Activated CD4-positive, alpha-beta T cell treated with anti-CD3 and anti-CD28 coated beads, Interleukin-10, Interleukin-2, amounts not matched to agents 100 ng/mL and 50 ng/mL, durations not matched to agents 16 hours and 8 hours (primary cell): Measurements from ENCODE around the gene MRPL36.
"Not testable (repeated sequence)": the region's sequence is repeated elsewhere in the genome, so short reads cannot be mapped to it uniquely, and the experiment has no call there.

Source experiments
- DNase-seq: peaks from one replicate; pipeline ENCODE4 v3.0.0-alpha.2; 2020

Gene MRPL36

GRCh38 chr5:1831677-1832313 lies 32.2 kb upstream of the MRPL36 start:
- no peak for DNase-seq

- DNase-seq: no peak
These were observed 31.6 kb upstream of the MRPL36 start for GRCh38 chr5:1831257-1831656.

- DNase-seq: no peak
These were observed 31.1 kb upstream of the MRPL36 start for GRCh38 chr5:1830571-1831228.

DNA sequence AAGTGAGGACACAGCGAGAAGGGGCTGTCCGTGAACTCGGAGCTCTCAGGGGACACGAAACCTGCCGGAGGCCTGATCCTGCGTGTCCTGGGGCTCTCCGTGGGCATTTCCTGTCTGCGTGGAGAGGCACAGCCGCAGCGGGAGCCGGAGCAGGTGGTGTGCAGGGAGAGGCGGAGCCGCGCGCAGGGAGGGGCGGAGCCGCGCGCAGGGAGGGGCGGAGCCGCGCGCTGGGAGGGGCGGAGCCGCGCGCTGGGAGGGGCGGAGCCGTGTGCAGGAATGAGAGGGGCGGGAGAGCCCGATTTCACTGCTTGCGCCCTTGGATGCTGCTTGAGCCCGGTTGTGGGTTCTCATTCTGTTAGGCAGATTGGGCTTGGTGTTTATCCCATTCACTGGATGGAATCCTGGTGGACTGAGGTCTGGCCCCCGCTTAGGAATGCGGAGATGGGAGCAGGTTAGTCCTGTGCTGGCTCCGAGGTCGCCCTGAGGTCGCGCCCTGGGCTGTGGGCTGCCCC lies 28.3 kb upstream of the MRPL36 start:
- DNase-seq: peak; percentile 12

DNA sequence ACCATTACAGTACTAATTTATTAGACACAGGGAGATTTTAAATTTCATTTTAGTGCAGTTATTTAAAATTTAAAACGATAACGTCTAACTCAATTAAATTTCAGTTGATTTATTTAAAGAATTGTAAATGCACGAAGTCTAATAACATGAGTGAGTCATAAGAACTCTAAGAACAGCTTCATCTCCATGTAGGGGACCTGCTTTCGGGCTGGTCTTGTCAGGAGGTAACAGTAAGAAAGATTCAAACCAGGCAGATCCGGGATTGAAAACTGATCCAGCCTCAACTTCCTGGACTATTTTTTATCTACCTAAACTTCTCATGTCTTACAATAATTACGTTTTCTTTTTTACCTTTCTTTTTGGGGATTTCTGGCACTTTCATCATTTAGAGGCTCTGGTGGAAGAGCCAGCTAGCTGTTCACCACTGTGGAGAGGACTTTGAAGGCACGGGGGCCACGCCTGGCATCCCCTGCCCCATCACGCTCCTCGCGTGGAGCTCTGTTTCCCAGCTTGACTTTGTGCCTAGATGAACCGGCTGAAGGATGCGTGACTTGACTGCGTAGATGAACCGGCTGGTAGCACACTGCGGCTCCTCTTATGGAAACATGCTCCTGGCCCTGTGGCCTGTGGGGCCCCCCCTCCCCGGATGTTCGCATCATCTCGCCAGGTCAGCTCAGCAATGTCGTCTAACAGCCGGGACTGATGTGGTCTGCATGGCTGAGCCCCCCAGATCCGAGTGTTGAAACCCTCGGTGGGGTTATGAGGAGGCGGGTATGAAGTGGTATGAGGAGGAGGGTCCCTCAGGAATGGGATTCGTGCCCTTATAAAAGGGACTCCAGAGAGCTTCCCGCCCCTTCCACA lies 27.6 kb upstream of the MRPL36 start:
- DNase-seq: no peak

DNA sequence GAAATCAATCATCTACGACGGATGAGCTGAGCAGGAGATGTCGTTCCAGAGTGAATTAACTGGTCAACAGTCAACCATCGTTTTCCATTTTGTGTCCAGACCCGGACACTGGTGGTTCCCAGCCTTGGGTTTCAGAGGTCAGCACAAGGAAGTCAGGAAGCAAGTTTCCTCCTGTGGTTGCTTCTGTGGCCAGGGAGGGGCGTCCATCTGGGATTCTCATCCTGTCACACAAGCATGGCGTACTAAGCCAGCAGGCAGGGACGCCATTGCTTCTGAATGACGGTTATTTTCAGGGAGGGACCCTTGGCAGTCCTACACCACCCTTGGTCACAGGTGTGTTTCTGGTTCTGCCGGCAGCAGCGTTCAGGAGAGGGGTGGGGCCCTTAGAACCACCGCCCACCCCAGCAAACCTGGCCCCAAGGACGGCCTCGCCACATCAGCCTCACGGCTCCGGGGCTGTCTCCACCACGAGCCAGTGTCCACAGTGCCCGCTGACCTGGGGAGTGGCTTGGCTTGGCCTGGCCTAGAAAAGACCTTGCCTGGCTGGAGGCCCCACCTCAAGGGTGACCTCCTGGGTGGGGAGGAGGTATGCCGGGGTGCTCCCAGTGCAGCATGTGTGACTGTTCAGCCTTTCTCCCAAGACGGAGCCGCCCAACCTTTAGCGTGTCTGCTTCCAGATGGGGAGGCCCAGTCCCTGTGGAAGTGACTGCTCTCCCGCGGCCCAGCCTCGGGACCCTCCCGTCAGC lies 26.8 kb upstream of the MRPL36 start:
- no peak for DNase-seq

DNA sequence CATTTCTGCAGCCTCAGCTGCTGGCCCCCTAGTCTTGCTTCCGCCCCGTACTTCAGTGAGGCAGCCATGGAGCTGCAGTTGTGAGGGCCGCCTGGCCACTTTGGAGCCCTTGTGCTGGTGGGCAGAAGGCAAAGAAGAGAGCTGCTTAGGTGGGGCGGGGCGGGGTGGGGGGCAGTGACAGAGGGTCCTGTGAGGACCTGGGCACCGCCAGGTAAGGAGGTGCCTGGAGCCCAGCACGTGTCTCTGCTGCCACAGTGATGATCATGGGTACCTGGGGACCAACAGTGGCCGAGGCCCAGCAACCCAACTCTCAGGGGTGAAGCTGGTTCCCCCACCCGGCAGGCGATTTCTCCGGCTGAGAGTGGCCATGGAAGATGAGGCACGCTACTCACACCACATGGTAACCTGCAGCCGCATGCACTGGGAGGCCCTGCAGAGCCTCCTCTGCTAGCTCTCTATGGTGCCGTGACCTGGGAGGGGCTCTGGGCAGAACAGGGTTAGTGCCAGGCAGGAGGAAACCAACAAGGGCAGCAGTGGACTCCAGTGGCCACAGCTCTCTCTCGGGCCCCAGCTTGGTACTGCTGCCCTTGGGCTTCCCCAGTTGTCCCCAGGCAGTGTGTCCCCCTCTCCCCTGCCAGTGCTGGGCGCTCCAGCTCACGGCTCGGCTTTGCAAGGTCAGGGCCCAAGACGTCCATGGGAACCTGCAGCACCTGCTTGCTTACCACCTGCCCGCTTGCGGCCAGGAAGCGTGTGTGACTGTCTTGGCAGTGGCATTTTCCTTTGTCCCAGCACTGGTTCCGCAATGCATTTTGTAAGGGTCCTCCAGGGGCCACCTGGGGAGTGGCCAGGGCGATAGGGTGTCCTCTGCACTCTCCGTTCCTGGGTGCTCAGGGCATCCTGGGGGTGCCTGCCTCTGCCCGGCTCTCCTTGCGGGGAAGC lies 25.5 kb upstream of the MRPL36 start:
- DNase-seq: no peak

- no peak for DNase-seq
These were observed 24.6 kb upstream of the MRPL36 start for GRCh38 chr5:1824109-1824821.

DNA sequence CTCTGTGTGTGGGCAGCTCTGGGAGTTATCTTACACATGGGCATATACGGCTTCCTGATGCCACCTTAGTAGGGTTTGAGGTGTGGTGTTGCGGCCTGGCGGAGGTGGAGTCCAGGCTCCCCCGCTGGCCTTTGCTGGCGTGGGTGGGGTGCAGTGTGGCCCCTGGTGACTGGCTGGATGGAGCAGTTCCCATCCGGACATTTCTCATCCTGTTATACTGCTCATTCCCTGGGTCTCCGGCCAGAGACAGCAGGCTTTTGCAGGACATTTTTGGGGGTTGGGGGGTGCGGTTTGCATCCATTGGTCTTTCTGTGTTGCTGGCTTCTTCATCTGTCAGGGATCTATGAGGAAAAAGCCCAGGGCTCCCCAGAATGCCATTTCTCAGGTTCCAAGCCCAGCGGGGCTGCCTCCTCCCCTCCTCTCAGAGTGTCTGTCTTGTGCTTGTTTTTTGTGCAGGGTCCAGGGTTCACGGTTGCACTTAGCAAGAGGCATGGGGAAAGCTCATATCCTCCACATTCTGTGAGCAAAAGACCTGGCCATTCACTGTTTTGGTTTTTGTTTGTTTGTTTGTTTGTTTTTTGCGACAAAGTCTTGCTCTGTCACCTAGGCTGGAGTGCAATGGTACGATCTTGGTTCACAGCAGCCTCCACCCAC lies 23.9 kb upstream of the MRPL36 start:
- no peak for DNase-seq

DNA sequence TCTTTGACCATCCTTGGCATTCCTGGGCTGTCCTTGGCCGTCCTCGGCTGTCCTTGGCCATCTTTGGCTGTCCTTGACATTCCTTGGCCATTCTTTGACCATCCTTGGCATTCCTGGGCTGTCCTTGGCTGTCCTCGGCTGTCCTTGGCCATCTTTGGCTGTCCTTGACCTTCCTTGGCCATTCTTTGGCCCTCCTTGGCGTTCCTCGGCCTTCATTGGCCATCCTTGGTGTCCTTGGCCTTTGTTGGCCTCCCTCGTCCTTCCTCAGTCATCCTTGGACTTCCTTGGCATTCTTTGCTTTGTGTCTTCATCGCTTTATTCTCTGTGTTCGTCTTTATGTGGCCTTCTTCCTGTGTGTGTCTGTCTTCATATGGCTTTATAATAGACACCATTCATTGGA lies 22.2 kb upstream of the MRPL36 start:
- DNase-seq: no peak

- no peak for DNase-seq
These were observed 21.3 kb upstream of the MRPL36 start for GRCh38 chr5:1820926-1821325.

GRCh38 chr5:1820381-1820780 lies 20.7 kb upstream of the MRPL36 start:
- no peak for DNase-seq

- no peak for DNase-seq
These were observed 19.8 kb upstream of the MRPL36 start for GRCh38 chr5:1819458-1819857.

GRCh38 chr5:1818784-1819183 lies 19.1 kb upstream of the MRPL36 start:
- no peak for DNase-seq

DNA sequence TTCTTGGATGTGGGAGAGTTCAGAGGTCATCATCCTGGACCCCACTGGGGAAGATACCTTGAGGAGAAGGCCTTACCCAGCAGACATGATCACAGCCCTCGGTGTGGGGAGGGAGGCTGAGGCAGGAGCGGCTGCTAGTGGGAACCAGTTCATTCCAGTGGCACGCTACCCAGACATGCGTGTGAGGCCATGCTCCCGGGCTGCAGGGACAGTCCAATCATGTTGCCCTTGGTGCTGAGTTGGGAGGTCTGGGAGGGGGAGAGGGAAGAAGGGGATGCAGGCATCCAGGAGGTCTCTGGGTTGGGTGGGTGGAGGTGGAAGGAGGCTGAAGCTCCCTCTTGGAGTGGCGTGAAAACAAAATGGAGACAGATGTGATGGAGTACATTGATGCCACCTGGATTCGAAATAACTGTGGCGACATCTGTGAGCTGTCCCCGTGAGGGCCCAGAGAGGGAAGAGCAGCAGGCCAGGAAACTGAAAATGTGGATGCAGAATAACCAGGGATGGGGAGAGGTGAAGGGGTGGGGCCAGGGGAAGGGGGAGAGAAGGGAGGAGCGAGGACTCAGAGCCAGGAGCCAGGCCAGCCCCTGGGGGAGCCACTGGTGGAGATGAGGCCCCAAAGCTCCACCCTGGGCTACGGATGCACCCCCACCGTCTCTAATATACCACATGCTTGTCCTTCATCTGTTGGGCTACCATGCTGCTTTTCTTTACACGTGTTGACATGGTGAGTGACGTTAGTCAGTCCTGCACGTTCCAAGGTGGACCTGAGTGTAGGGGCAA lies 17.8 kb upstream of the MRPL36 start:
- no peak for DNase-seq

DNA sequence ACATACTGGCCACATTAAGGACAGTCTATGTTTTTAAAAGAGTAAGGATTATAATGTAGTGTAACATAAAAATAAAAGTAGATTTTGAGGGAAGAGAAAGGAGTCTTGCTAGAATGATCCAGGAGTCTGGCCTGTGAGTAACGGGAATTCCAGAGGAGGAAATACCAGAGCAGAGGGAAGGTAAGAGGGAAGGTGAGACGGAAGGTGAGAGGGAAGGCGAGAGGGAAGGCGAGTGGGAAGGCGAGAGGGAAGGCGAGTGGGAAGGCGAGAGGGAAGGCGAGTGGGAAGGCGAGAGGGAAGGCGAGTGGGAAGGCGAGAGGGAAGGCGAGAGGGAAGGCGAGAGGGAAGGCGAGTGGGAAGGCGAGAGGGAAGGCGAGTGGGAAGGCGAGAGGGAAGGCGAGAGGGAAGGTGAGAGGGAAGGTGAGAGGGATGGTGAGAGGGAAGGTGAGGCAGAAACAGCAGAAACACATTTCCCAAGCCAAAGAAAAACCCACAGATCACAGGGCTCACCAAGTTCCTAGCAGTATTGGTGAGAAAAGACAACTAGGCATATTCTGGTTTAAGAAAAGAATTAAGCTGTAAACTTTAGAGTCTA lies 17.0 kb upstream of the MRPL36 start:
- DNase-seq: not testable (repeated sequence)

DNA sequence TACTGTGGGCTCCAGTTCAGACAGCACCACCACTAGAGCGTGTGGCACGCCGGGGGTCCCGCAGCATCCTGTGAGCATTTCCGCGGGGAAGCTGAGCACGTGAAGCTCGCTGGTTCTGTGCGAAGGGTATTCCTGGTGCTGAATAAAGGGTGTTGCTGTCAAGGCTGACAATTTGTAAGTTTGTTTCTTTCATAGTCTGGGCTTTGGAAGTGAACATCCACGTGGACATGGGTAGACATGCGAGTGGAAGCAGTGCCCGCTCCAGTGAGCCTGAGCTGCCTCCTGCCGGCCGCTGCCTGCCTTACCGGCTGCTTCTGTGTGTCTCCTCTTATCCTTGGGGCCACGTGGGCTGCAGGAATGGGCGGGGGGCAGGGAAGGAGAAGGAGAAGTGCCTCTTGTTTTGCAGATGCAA lies 16.2 kb upstream of the MRPL36 start:
- DNase-seq: no peak

DNA sequence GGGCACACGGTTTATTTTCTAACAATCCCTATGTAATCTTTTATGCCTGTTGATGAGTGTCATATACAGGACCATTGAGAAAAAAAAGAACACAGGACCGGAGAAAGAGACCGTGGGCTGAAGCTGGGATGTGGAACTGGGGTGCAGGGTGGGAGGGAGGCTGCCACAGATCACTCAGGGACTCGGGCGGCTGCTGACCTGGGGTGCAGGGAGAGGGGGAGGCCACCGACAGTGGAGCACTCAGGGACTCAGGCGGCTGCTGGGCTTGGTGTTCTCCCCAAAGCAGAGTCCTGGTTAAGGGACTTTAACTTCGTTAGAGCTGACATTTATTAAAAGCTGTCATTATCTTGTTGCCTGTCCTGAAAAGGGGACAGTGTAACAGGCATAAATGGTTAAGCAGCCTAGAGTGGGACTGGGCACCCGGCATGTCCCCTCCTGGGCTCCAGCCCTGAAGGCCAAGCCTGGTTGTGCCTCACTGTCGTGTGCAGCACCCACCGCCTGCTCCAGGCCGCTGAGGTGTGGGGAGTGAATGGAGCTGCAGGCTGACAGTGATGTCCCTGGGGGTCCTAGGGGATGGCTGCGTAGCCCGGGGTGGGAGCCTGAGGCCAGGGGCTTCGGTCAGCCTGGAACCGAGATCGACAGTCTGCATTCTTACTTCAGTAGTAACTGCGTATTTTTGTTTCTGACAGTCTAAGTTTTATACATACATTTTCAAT lies 15.6 kb upstream of the MRPL36 start:
- DNase-seq: no peak
